K562 (cell line): ENCODE data around the gene SCAPER. TPM values are rescaled to one million over a fixed set of nuclear protein-coding genes. Genes with fewer than 3 reads are reported as not detected.
"Not testable (repeated sequence)": the region's sequence is repeated elsewhere in the genome, so short reads cannot be mapped to it uniquely, and the experiment has no call there.

Source experiments
- ATAC-seq: fragments of 200-7000 bp; cut with Tn5 transposase; 3 replicates; pipeline ENCODE4 v1.9.1; 2020; ENCODE audit warnings: moderate library complexity
- BruUV-seq: library from RNA; stranded (reverse); fragments of 400-500 nt; replicated peaks from 2 replicates; lab custom pipeline; 2021; lab: Mats Ljungman, UMichigan
- CTCF ChIA-PET: fragments of 300-600 bp; formaldehyde crosslinking; extraction: SDS; loops from one replicate; lab custom pipeline; 2021; ENCODE audit warnings: low intra/inter-chr PET ratio; lab: Yijun Ruan, JAX
- POLR2A ChIA-PET: fragments of 300-600, 350-650 bp; sonication (Branson Sonifier 250); formaldehyde crosslinking; extraction: SDS; loops from one replicate; lab custom pipeline; 2021; ENCODE audit warnings: antibody characterized with exemption, inconsistent platforms; lab: Yijun Ruan, JAX
- DNase-seq, 4 experiments: peaks; one replicate each; pipeline versions ENCODE4 v3.0.0 to v3.0.0-alpha.2; 2011 to 2018; ENCODE audit warnings: low spot score in 3 of 4, mixed read lengths in 3 of 4; ENCODE audit errors: extremely low read depth in 1 of 4
- FAIRE-seq: peaks from 2 replicates; lab custom pipeline; 2011; peaks lifted over from hg19 to GRCh38; lab: Jason Lieb, UNC
- H2AFZ ChIP-seq: 2 replicates; pipeline ENCODE4 v1.6.0; 2011; ENCODE audit warnings: low read depth, low read length, control low read depth, inconsistent platforms
- H3K27ac ChIP-seq: fragments of 200-600 bp; 3 replicates; pipeline ENCODE4 v1.8.0; 2011; ENCODE audit warnings: low read depth, mild to moderate bottlenecking, control low read depth, inconsistent platforms, low read length, moderate library complexity, mixed read lengths; ENCODE audit errors: extremely low read depth
- H3K27me3 ChIP-seq, 2 experiments: fragments of 300-600 bp in 1 of 2; 2 replicates in 1 of 2; 3 replicates in 1 of 2; pipeline versions ENCODE4 v1.6.0 to v1.8.0; 2011; ENCODE audit warnings: inconsistent platforms in 2 of 2, low read length in 2 of 2, mild to moderate bottlenecking in 1 of 2, mixed read lengths in 1 of 2, moderate library complexity in 1 of 2; ENCODE audit not compliant: control insufficient read depth in 2 of 2, insufficient read depth in 2 of 2
- H3K36me3 ChIP-seq: fragments of 300-600 bp; 3 replicates; pipeline ENCODE4 v1.8.0; 2011; ENCODE audit warnings: mild to moderate bottlenecking, low read length, inconsistent platforms; ENCODE audit not compliant: control insufficient read depth, insufficient read depth
- H3K4me1 ChIP-seq, 2 experiments: fragments of 200-600 bp in 1 of 2; replicated peaks in 1 of 2; 2 replicates in 1 of 2; 3 replicates in 1 of 2; pipeline versions ENCODE4 v1.5.1 to v1.8.0; 2011; ENCODE audit warnings: inconsistent platforms in 2 of 2, low read length in 2 of 2, mild to moderate bottlenecking in 1 of 2, mixed read lengths in 1 of 2, moderate library complexity in 1 of 2; ENCODE audit not compliant: control insufficient read depth in 2 of 2, insufficient read depth in 2 of 2
- H3K4me2 ChIP-seq: 2 replicates; pipeline ENCODE4 v1.6.1; 2011; ENCODE audit warnings: low read length, control low read depth, inconsistent platforms, mixed read lengths; ENCODE audit not compliant: insufficient read depth
- H3K4me3 ChIP-seq: fragments of 200-600 bp; sonication (generic), shearing (Covaris generic); 2 replicates; pipeline ENCODE4 v1.5.1; 2016; ENCODE audit warnings: control low read depth, inconsistent platforms
- H3K79me2 ChIP-seq: fragments of 200-600 bp; 3 replicates; pipeline ENCODE4 v1.8.0; 2011; ENCODE audit warnings: low read length, inconsistent platforms; ENCODE audit not compliant: control insufficient read depth, insufficient read depth
- H3K9ac ChIP-seq, 2 experiments: 2 replicates each; pipeline versions ENCODE4 v1.6.0 to v1.6.1; 2011; ENCODE audit warnings: low read depth in 2 of 2, low read length in 2 of 2, control low read depth in 1 of 2, inconsistent platforms in 1 of 2, mild to moderate bottlenecking in 1 of 2, mixed read lengths in 1 of 2; ENCODE audit not compliant: insufficient read depth in 1 of 2
- H3K9me1 ChIP-seq: one replicate; pipeline ENCODE4 v1.6.0; 2011; ENCODE audit warnings: inconsistent platforms, mild to moderate bottlenecking, low read length, moderate library complexity; ENCODE audit not compliant: control insufficient read depth, insufficient read depth
- H3K9me3 ChIP-seq: replicated peaks from 2 replicates; pipeline ENCODE4 v1.5.1; 2011; ENCODE audit warnings: low read depth, low read length, inconsistent platforms; ENCODE audit not compliant: control insufficient read depth, insufficient read depth
- H4K20me1 ChIP-seq: replicated peaks from 2 replicates; pipeline ENCODE4 v1.6.1; 2011; ENCODE audit warnings: low read length, inconsistent platforms, mixed read lengths; ENCODE audit not compliant: control insufficient read depth, insufficient read depth
- ARID3B ChIP-seq: fragments of 250-450 bp; sonication (Bioruptor Pico); IDR thresholded peaks from 2 replicates; pipeline ENCODE4 v1.4.0; 2020; ENCODE audit warnings: borderline replicate concordance
- DACH1 ChIP-seq: fragments of 450-650 bp; IDR thresholded peaks from 2 replicates; pipeline ENCODE4 v1.6.1; 2018; ENCODE audit not compliant: partially characterized antibody
- PCBP1 ChIP-seq: fragments of 200-400 bp; formaldehyde crosslinking; IDR thresholded peaks from 2 replicates; pipeline ENCODE4 v1.6.1; 2018; ENCODE audit warnings: mild to moderate bottlenecking, low read depth, low read length; ENCODE audit not compliant: poor library complexity, severe bottlenecking
- TAF1 ChIP-seq: IDR thresholded peaks from 2 replicates; pipeline ENCODE4 v1.6.1; 2011; ENCODE audit warnings: mild to moderate bottlenecking, low read length, moderate library complexity; ENCODE audit not compliant: insufficient read depth, control insufficient read depth, severe bottlenecking; ENCODE audit errors: extremely low read depth
- THRAP3 ChIP-seq: fragments of 450-650 bp; IDR thresholded peaks from 2 replicates; pipeline ENCODE4 v1.6.1; 2016; ENCODE audit warnings: mild to moderate bottlenecking, inconsistent platforms, borderline replicate concordance
- WGBS: fragments of 100-300 bp; shearing (Covaris generic); methylation state at CpG from one replicate; pipeline ENCODE4 v1.1.6; 2016; ENCODE audit warnings: low coverage, mixed read lengths; ENCODE audit not compliant: insufficient coverage; ENCODE audit errors: missing lambda C conversion rate; 5-methylcytosine and 5-hydroxymethylcytosine counted together
- in situ Hi-C: fragments of 300-500 bp; cut with MboI; formaldehyde crosslinking; loops from 4 replicates; pipeline ENCODE4 v1.15.0; 2018; ENCODE audit warnings: inconsistent platforms, mixed read lengths
- intact Hi-C: fragments of 100-400 bp; cut with micrococcal nuclease; formaldehyde crosslinking; loops from 2 replicates; pipeline ENCODE4 v1.14.2; 2022
- polyA plus RNA-seq, 8 experiments: library from polyadenylated mRNA; depleted of rRNA in 4 of 8; stranded (reverse) in 5 of 8; unstranded in 3 of 8; fragments of >200 nt; fragmentation: Nextera tagmentation in 2 of 8; fragmentation: Illumina TruSeq in 1 of 8; extraction: Ambion mirVana in 2 of 8; extraction: Trizol in 1 of 8; gene quantifications; 2 replicates each; pipeline versions ENCODE4 v1.2.1 to v1.2.3, GENCODE V29; 2011 to 2014; ENCODE audit warnings: inconsistent platforms in 1 of 8, missing spikeins in 1 of 8
- total RNA-seq, 7 experiments: library from RNA; depleted of rRNA in 6 of 7; stranded (reverse); fragments of >200 nt in 6 of 7; fragmentation: Illumina TruSeq in 2 of 7; extraction: Trizol in 2 of 7; gene quantifications; 2 replicates each; pipeline versions ENCODE4 v1.2.1 to v1.2.3, GENCODE V29; 2011 to 2021; ENCODE audit warnings: low replicate concordance in 1 of 7
- TF ChIP-seq, protein P1 (sequence below), 2 experiments: fragments of 450-650 bp in 1 of 2; IDR thresholded peaks; 2 replicates each; pipeline ENCODE4 v1.6.1; 2011 to 2017; ENCODE audit warnings: low read depth in 2 of 2, antibody characterized with exemption in 1 of 2, borderline replicate concordance in 1 of 2, low read length in 1 of 2, mild to moderate bottlenecking in 1 of 2, mixed read lengths in 1 of 2; ENCODE audit not compliant: control insufficient read depth in 1 of 2

Gene SCAPER
- total and polyA plus RNA-seq, 9 of the 15 experiments (the other 6 are each of a cell fraction or from before 2014, with no cell fraction given), result 1.3 to 5.7 (median 3.2) TPM

DNA sequence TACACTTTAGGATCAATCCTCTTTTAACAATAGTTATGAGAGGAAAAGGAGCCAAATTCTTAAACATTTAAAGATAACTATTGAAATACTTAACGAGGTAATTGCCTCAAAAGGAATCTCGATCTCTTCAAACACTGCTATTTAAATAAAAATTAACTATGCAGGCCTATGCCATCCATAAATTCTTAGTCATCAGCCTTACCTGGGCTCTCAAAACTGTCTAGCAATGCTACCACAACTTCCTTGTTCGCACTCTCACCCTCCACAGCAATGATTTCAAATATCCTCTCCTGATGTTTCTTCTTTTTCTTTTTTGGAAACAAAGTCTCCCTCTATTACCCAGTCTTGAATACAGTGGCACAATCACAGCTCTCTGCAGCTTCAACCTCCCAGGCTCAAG, 606.2 kb downstream of the SCAPER start:
- no peak overlapping the region for H3K4me3 ChIP-seq
- 62% methylated on average over 3 of the region's 3 CpGs for WGBS
- H2AFZ ChIP-seq, result no peak overlapping the region
- no peaks in the 10 kb centered on the region for H3K27me3 ChIP-seq
- intact Hi-C loops, result no loop called here
- peaks cover 8% of the 10 kb centered on the region; the same call in 2 of the 3 replicates for H3K36me3 ChIP-seq
- CTCF ChIA-PET, result no interaction called here
- DNase-seq (no peak), FAIRE-seq (no peak), ATAC-seq (no peak; the same call in 2 of the 3 replicates)
- peaks cover 95% of the 10 kb centered on the region for H3K79me2 ChIP-seq
- POLR2A ChIA-PET, result interaction anchor here (0.8 to 3.6 kb wide), 3 partner anchors 8 to 11 kb away, joined by 4 to 20 read pairs (median 10); no protein-coding TSS in a partner anchor
- H3K9me1 ChIP-seq, result peaks cover 4% of the 10 kb centered on the region
- no peak overlapping the region for H3K27ac ChIP-seq
- in situ Hi-C loops, result no loop called here
- H3K4me2 ChIP-seq, result no peak overlapping the region
- TF ChIP-seq TAF1, result no peak
- TF ChIP-seq, protein P1, sequence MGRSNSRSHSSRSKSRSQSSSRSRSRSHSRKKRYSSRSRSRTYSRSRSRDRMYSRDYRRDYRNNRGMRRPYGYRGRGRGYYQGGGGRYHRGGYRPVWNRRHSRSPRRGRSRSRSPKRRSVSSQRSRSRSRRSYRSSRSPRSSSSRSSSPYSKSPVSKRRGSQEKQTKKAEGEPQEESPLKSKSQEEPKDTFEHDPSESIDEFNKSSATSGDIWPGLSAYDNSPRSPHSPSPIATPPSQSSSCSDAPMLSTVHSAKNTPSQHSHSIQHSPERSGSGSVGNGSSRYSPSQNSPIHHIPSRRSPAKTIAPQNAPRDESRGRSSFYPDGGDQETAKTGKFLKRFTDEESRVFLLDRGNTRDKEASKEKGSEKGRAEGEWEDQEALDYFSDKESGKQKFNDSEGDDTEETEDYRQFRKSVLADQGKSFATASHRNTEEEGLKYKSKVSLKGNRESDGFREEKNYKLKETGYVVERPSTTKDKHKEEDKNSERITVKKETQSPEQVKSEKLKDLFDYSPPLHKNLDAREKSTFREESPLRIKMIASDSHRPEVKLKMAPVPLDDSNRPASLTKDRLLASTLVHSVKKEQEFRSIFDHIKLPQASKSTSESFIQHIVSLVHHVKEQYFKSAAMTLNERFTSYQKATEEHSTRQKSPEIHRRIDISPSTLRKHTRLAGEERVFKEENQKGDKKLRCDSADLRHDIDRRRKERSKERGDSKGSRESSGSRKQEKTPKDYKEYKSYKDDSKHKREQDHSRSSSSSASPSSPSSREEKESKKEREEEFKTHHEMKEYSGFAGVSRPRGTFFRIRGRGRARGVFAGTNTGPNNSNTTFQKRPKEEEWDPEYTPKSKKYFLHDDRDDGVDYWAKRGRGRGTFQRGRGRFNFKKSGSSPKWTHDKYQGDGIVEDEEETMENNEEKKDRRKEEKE (IDR thresholded peaks at IDR 0.05; ENCODE audit: borderline replicate concordance in 1 of 2, control insufficient read depth in 1 of 2, low read depth in 2 of 2, low read length in 1 of 2), result no peak
- no peak for TF ChIP-seq DACH1
- TF ChIP-seq ARID3B, result no peak
- no peak for TF ChIP-seq PCBP1
- no peak for TF ChIP-seq THRAP3
- H4K20me1 ChIP-seq, result peaks cover 41% of the 10 kb centered on the region; the same call in 1 of the 2 replicates
- H3K4me1 ChIP-seq, result peaks cover 0 to 2% of the 10 kb centered on the region in 2 experiments; a peak in 2 of 5 replicates
- H3K9ac ChIP-seq, result peak overlapping the region in 1 of 2 experiments; percentile 8; a peak in 1 of 4 replicates
- no peaks in the 10 kb centered on the region for H3K9me3 ChIP-seq
- BruUV-seq, result no TSS peak

DNA sequence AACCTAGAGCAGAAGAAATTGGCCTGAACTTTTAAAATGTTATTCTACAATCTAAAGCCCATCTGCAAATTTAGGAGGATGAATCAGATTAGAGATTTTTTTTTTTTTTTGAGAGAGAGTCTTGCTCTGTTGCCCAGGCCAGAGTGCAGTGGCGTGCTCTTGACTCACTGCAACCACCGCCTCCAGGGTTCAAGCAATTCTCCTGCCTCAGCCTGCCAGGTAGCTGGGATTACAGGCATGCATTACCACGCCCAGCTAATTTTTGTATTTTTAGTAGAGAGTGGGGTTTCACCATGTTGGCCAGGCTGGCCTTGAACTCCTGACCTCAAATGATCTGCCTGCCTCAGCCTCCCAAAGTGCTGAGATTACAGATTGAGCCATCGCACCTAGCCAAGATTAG, 607.2 kb downstream of the SCAPER start:
- in situ Hi-C loops, H3K4me2 ChIP-seq, BruUV-seq, H3K9me3 ChIP-seq, DNase-seq, H3K9me1 ChIP-seq, H3K27ac ChIP-seq, intact Hi-C loops, H3K27me3 ChIP-seq, H3K4me3 ChIP-seq, CTCF ChIA-PET, H3K4me1 ChIP-seq, ATAC-seq, H3K9ac ChIP-seq, H2AFZ ChIP-seq, FAIRE-seq: not testable (repeated sequence)
- Histone ChIP-seq H4K20me1 (peaks cover 37% of the 10 kb centered on the region; the same call in 1 of the 2 replicates), H3K79me2 (peaks cover 95% of the 10 kb centered on the region), H3K36me3 (peaks cover 16% of the 10 kb centered on the region; the same call in 2 of the 3 replicates)
- POLR2A ChIA-PET, result interaction anchor here (0.7 to 3.6 kb wide), 4 partner anchors 8 to 579 kb away, joined by 3 to 20 read pairs (median 4); no protein-coding TSS in a partner anchor
- 73% methylated on average over 4 of the region's 4 CpGs for WGBS
